GM10266 (cell line): ENCODE results near the gene UBD.

Experiments used
- DNase-seq: peaks from one replicate; pipeline ENCODE4 v3.0.0; 2012; ENCODE audit errors: extremely low spot score
- TF ChIP-seq, protein P1 (sequence below): IDR thresholded peaks from 2 replicates; pipeline ENCODE4 v1.5.1; 2012; ENCODE audit warnings: mild to moderate bottlenecking, low read depth; ENCODE audit not compliant: control insufficient read depth, insufficient read depth; ENCODE audit errors: missing control alignments

The UBD gene

DNA sequence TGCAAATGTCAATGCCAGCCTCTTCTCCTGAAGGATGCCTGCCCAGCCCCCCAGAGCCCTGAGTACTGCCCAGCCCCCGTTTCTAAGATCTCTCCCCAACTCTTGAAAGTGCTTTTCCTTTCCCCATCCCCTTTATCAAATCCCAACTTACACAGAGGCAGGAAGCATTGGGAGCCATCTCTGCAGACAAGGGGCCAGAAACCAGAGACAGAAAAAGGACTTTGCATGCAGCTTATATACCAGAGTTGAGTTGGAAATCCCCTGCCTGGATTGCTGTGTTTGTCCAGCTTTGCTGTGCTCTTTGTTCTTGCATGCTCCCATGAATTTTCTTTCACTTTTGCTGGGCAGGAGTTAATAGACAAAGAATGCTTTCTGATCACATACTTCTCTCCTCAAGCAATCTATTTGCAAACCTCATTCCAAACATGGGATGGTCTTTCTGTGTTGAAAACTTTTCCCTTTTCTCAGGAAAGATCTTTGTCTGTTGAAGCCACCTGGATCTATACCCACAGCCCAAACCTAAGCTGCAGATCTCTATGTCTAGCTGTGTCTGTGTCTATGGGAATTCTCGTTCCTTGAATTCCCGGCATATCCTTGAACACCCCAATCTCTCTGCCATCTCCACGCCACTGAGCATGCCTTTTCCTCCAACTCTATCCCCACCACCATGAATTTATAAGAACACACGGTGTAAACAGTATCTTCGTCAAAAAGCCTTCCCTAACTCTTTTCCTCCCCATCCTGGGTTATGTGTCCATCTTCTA, at the start of gene UBD:
UBD (minus strand) TSS at position 209 of the 764 bp plus-strand sequence; CDS start at position 178, 31 bp downstream.
- DNase-seq: peak; percentile 35
- TF ChIP-seq, protein P1, sequence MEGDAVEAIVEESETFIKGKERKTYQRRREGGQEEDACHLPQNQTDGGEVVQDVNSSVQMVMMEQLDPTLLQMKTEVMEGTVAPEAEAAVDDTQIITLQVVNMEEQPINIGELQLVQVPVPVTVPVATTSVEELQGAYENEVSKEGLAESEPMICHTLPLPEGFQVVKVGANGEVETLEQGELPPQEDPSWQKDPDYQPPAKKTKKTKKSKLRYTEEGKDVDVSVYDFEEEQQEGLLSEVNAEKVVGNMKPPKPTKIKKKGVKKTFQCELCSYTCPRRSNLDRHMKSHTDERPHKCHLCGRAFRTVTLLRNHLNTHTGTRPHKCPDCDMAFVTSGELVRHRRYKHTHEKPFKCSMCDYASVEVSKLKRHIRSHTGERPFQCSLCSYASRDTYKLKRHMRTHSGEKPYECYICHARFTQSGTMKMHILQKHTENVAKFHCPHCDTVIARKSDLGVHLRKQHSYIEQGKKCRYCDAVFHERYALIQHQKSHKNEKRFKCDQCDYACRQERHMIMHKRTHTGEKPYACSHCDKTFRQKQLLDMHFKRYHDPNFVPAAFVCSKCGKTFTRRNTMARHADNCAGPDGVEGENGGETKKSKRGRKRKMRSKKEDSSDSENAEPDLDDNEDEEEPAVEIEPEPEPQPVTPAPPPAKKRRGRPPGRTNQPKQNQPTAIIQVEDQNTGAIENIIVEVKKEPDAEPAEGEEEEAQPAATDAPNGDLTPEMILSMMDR: no peak

DNA sequence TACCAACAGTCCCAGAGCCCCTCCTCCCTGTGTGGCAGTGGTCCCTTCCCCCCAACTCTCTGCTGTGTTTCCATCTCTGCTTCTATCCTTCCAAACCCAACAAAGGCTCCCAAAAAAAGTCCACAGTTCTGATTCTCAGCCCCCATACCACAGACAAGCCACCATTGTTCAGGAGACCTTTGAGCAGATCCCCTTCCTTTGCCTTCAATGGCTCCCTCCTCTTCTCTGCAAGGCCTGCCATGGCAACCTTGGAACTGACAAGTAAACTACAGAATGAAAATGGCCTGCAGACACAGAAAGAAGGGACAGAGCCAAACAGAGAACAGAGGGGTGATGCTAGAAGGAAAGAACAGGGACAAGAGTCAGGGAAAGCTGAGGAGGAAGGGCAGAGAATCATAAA, 48.6 kb upstream of the UBD start:
- TF ChIP-seq, protein P1: no peak
- DNase-seq: no peak

DNA sequence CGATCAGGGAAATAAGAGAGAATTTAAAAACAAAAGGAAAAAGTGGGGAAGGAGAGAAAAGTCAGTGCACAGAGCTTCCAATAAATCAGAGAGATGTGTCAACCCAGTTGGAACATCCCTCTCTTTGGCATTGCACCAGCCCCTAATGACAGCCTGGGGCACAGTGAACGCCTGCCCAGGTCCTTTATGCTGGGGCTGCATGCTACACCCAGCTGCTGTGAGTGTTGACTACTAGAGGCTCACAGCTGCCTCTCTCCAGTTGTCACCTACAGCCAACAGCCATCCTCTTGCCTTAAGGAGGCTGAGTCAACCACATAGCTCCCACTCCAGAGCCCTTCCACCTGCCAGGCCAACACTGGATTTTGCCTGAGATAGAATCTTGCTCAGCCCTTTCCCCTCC, 44.4 kb upstream of the UBD start:
- TF ChIP-seq, protein P1: no peak
- DNase-seq: no peak

DNA sequence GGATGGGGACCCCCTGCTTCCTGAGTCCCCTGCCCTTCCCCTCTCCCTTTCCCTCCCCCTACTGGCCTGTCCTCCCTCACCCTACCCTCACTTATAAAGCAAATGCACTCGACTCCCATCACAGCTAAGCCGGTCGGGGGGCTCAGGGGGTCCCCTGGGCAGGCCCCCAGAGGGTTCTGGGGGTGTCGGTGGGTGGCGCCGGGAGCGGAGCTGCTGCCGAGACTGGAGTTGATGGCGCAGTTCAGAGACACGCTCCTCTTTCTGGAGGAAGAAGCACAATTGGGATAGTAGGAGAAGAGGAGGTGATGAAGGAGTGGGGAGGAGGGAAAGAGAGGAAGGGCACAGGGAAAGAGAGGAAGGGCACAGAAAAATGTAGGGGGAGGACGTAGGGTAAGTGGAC, 43.9 kb upstream of the UBD start:
- TF ChIP-seq, protein P1: no peak
- no peak for DNase-seq

DNA sequence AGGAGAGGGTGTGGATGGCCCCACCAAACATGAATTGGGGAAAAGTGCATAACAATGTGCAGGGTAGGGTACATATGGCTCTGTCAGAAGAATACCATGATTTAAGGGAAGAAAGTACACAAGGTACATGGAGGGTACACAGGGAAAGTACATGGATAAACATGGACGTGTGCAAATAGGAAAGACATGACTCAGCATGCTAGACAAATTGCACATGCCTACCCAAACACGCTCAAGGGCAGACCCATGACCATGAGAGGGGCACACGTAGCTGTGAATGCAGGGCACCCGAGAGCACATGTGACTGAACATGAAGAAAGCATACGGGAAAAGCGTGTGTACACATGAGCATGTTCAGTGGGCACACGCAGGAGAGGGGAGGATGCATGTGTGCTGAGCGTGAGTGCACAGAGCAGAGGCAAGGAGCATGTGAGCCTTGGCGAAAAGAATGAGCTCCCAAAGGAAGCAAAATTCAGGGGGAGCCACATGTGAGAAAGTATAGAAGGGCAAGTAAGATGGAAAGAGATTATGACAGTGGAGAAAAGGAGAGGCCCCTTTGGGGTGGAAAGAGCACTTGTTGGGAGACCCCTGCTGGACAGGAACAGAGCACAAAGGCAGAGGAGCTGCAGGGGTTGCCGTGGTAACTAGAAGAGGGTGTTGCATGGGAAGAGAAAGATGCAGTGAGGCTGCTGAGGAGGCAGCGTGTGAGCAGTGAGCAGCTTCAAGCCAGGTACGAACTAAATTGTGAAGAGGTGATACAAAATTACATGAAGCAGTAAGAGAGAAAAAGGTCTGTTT, 43.2 kb upstream of the UBD start:
- TF ChIP-seq, protein P1: peak; percentile 11
- no peak for DNase-seq

DNA sequence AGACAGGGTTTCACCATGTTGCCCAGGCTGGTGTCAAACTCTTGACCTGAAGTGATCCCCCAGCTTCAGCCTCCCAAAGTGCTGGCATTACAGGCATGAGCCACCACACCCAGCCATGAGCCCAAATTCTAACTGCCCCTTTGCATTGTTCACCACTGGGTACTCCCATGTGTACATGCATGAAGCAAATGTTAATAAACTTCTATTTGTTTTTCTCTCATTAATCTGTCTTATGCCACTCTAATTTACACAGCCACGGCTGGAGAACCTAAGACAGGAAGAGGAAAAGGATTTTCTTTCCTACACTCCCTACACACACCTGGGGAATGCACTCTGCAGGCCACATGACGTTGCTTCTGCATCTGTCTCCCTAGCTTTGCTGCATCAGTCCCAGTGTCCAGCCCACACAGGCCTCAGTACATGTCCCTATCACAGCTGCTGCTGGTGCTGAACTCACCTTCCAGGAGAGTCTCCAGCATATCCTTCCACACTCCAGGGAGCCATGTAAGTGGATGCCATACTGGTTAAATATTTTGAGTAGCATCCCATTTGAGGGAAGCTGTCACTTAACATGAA, 38.7 kb upstream of the UBD start:
- TF ChIP-seq, protein P1: no peak
- DNase-seq: no peak

DNA sequence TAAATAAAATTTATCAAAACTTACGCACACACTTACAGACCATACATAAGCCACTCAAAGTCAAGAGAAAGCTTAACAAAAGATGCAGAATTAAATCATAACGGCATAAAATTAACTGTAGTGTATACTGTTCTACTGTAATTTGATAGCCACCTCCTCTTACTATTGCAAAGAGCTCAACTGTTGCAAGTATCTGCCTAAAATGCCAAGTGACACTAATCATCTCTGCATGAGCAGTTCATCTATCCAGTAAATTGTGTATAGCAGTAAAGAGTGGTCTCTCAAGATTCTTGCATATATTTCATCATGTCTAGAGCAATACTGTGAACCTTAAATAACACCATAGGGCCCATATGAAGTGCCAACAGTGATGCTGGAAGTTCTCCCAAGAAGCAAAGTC, 37.7 kb upstream of the UBD start:
- DNase-seq: no peak
- TF ChIP-seq, protein P1: no peak
